Sigmoid colon (tissue), 3 donors: Measurements from ENCODE around the gene TEX12.

ENCODE experiments used
- POLR2A ChIP-seq, 2 donors: fragments of 450-650 bp; IDR thresholded peaks; one replicate each; pipeline ENCODE4 v1.6.1; 2016; ENCODE audit warnings: antibody characterized with exemption in 2 of 2, mild to moderate bottlenecking in 2 of 2, moderate library complexity in 2 of 2
- TF ChIP-seq, protein P1 (sequence below), 4 experiments: fragments of 450-650 bp in 3 of 4; fragments of 200-600 bp in 1 of 4; IDR thresholded peaks; one replicate each; pipeline ENCODE4 v1.5.1; 2016 to 2019; ENCODE audit warnings: antibody characterized with exemption in 4 of 4, mild to moderate bottlenecking in 3 of 4, moderate library complexity in 2 of 4

DNA sequence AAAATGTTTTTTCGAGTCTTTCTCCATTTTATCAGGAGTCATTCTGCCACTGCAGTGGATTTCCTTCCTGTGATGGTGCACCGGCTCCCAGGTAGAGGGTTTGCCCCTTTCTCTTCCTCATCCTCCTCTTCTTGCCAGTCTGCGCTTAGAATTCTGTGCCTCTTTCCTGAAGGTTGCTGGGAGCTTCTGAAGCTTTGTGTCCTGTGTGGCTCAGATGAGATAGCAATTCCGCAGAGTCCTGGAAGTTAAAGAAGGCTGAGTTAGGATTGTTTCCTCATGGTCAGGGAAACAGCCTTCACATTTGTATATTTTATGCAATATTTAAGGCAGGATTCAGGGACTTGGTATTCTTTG, 8.4 kb downstream of the TEX12 start:
- no peak for TF ChIP-seq POLR2A (IDR thresholded peaks at IDR 0.05)
- TF ChIP-seq, protein P1, sequence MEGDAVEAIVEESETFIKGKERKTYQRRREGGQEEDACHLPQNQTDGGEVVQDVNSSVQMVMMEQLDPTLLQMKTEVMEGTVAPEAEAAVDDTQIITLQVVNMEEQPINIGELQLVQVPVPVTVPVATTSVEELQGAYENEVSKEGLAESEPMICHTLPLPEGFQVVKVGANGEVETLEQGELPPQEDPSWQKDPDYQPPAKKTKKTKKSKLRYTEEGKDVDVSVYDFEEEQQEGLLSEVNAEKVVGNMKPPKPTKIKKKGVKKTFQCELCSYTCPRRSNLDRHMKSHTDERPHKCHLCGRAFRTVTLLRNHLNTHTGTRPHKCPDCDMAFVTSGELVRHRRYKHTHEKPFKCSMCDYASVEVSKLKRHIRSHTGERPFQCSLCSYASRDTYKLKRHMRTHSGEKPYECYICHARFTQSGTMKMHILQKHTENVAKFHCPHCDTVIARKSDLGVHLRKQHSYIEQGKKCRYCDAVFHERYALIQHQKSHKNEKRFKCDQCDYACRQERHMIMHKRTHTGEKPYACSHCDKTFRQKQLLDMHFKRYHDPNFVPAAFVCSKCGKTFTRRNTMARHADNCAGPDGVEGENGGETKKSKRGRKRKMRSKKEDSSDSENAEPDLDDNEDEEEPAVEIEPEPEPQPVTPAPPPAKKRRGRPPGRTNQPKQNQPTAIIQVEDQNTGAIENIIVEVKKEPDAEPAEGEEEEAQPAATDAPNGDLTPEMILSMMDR (IDR thresholded peaks at IDR 0.05): no peak
